Nephron (organoid): ENCODE results near the gene GRP.

Experiments used
- H3K27ac Mint-ChIP-seq, 3 experiments: 2 replicates each; pipeline ENCODE4 v1.8.0; 2020; ENCODE audit warnings: mixed read lengths in 3 of 3, mild to moderate bottlenecking in 2 of 3, moderate library complexity in 1 of 3
- H3K27me3 Mint-ChIP-seq: 2 replicates; pipeline ENCODE4 v1.8.0; 2021; ENCODE audit warnings: low read depth, mild to moderate bottlenecking, moderate library complexity, mixed read lengths
- H3K36me3 Mint-ChIP-seq: 2 replicates; pipeline ENCODE4 v1.8.0; 2020; ENCODE audit warnings: low read depth, mixed read lengths
- H3K4me1 Mint-ChIP-seq: 2 replicates; pipeline ENCODE4 v1.8.0; 2020; ENCODE audit warnings: mixed read lengths
- H3K4me3 Mint-ChIP-seq, 3 experiments: 2 replicates each; pipeline ENCODE4 v1.8.0; 2020; ENCODE audit warnings: mild to moderate bottlenecking in 3 of 3, mixed read lengths in 3 of 3, moderate library complexity in 2 of 3
- H3K9me3 Mint-ChIP-seq: 2 replicates; pipeline ENCODE4 v1.8.0; 2020; ENCODE audit warnings: mixed read lengths
- CTCF ChIP-seq, 3 experiments: fragments of 200-600 bp; sonication (generic); IDR thresholded peaks; one replicate each; pipeline ENCODE4 v1.5.0; 2021; ENCODE audit warnings: antibody characterized with exemption in 3 of 3; ENCODE audit not compliant: unreplicated experiment in 3 of 3

The GRP gene

DNA sequence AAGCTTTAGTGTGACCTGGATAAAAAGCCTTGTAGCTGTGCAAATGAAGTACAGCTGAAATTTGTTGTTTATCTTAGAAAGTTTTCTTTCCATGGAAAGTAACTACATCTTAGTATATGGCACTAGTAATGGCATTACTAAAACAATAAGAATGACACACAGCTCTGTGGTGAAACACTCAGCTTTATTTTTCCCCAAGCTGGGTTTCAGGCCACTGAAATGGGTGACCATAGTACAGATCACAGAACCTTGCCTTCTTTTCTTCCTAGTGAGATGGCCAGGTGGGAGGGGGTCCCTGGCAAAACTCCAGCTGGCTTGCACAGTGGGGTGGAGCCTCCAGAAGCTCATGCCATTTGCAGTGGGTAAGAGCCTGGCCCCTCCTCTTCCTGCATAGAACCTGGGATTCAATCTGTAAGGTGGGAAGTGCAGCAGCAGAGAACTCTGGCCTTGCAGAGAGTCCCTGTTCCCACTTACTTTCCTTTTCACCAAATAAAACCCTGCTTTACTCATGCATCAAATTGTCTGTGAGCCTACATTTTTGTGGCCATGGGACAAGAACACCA, 17.6 kb upstream of the GRP start:
- no peak for TF ChIP-seq CTCF (IDR thresholded peaks at IDR 0.05; ENCODE audit: unreplicated experiment in 3 of 3)

GRCh38 chr18:59207506-59207905, 12.5 kb upstream of the GRP start:
- Mint-ChIP-seq H3K9me3 (no peaks in the 10 kb centered on the region), H3K4me1 (no peaks in the 10 kb centered on the region), H3K27me3 (peaks cover 44% of the 10 kb centered on the region), H3K36me3 (no peaks in the 10 kb centered on the region), H3K4me3 (no peak overlapping the region), H3K27ac (peak overlapping the region in 1 of 3 experiments; percentile 3)
- TF ChIP-seq CTCF (IDR thresholded peaks at IDR 0.05; ENCODE audit: unreplicated experiment in 3 of 3) = no peak

More for the DNA sequence above, 17.6 kb upstream of the GRP start:
- H3K4me3 Mint-ChIP-seq = no peak overlapping the region
- H3K4me1 Mint-ChIP-seq = no peaks in the 10 kb centered on the region
- no peaks in the 10 kb centered on the region for H3K9me3 Mint-ChIP-seq
- no peaks in the 10 kb centered on the region for H3K36me3 Mint-ChIP-seq
- H3K27ac Mint-ChIP-seq = no peak overlapping the region
- H3K27me3 Mint-ChIP-seq = peaks cover 36% of the 10 kb centered on the region

DNA sequence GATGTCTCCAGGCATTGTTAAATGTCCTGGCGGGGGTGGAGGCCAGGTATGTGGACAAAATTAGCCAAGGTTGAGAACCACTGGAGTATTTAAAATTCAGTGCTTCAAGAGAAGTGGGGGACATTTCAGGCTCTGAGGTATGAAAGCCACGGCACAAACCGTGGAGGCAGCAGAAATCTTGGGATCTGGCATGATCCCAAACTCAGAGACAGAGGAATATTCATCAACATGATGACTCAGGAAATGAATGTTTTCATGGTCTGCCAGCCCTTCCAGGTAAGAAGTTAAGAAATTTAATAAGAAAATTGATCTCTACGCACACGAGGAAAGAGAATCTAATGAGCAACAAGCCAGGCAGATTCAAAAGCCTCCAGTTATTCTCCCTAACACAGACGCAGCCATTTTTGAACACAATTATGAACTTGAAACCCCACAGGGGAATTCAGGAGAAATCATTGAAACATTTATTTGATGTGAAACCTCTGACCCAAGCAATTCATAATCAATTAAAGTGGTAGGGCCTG, 11.3 kb upstream of the GRP start:
- Mint-ChIP-seq H3K4me3 (no peak overlapping the region), H3K27ac (no peak overlapping the region), H3K4me1 (no peaks in the 10 kb centered on the region), H3K27me3 (peaks cover 44% of the 10 kb centered on the region), H3K36me3 (no peaks in the 10 kb centered on the region), H3K9me3 (no peaks in the 10 kb centered on the region)
- TF ChIP-seq CTCF (IDR thresholded peaks at IDR 0.05; ENCODE audit: unreplicated experiment in 3 of 3) = no peak

- H3K27me3 Mint-ChIP-seq = peaks cover 60% of the 10 kb centered on the region
- no peaks in the 10 kb centered on the region for H3K9me3 Mint-ChIP-seq
These were observed 9.7 kb upstream of the GRP start for GRCh38 chr18:59210299-59210698.

GRCh38 chr18:59211629-59212028, 8.3 kb upstream of the GRP start:
- Mint-ChIP-seq H3K27ac (no peak overlapping the region), H3K27me3 (peaks cover 67% of the 10 kb centered on the region), H3K4me3 (no peak overlapping the region), H3K36me3 (no peaks in the 10 kb centered on the region), H3K9me3 (no peaks in the 10 kb centered on the region), H3K4me1 (no peaks in the 10 kb centered on the region)
- no peak for TF ChIP-seq CTCF (IDR thresholded peaks at IDR 0.05; ENCODE audit: unreplicated experiment in 3 of 3)

More at GRCh38 chr18:59210299-59210698, 9.7 kb upstream of the GRP start:
- no peak for TF ChIP-seq CTCF (IDR thresholded peaks at IDR 0.05; ENCODE audit: unreplicated experiment in 3 of 3)
- no peaks in the 10 kb centered on the region for H3K36me3 Mint-ChIP-seq
- no peak overlapping the region for H3K4me3 Mint-ChIP-seq
- H3K4me1 Mint-ChIP-seq = no peaks in the 10 kb centered on the region
- no peak overlapping the region for H3K27ac Mint-ChIP-seq

DNA sequence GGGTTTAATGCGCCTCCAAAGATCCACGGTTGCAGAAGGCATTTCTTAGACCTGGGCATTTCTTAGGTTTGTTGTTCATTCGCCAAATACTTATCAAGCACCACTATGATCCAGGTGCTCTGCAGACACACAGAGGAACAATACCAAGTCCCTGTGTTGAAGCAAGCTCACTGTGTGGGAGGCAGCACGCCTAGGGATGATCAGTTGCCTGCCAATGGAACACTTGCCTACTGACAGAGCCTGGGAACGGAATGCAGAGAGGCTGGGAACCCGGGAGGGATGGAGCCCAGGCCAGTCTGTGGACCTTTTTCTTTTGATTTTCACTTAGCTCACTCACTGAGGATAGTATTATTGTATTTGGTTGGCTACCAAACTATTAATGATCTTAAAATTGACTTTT, 1.9 kb upstream of the GRP start:
- no peak for TF ChIP-seq CTCF (IDR thresholded peaks at IDR 0.05; ENCODE audit: unreplicated experiment in 3 of 3)
- H3K4me1 Mint-ChIP-seq = peaks cover 12% of the 10 kb centered on the region
- H3K27me3 Mint-ChIP-seq = peaks cover 94% of the 10 kb centered on the region
- H3K4me3 Mint-ChIP-seq = peak overlapping the region in 1 of 3 experiments; percentile 39
- peaks cover 4% of the 10 kb centered on the region for H3K9me3 Mint-ChIP-seq
- H3K36me3 Mint-ChIP-seq = no peaks in the 10 kb centered on the region
- H3K27ac Mint-ChIP-seq = no peak overlapping the region
